Spleen (tissue), 11 donors: Measurements from ENCODE around the gene PSMB5. TPM values are rescaled to one million over a fixed set of nuclear protein-coding genes. Genes with fewer than 3 reads are reported as not detected.

ENCODE experiments used
- DNase-seq: peaks from one replicate; pipeline ENCODE4 v3.0.0-alpha.2; 2020
- H3K27ac ChIP-seq, 8 donors: fragments of 200-600 bp; sonication (generic) in 7 of 8; 1 replicate in 4 of 8; 2 replicates in 4 of 8; pipeline versions ENCODE4 v1.5.0 to v1.8.0; 2016 to 2021; ENCODE audit warnings: inconsistent platforms in 4 of 8, mild to moderate bottlenecking in 4 of 8, moderate library complexity in 1 of 8
- H3K27me3 ChIP-seq, 7 donors: fragments of 200-600 bp; sonication (generic) in 6 of 7; replicated peaks in 1 of 7; 1 replicate in 4 of 7; 2 replicates in 3 of 7; pipeline versions ENCODE4 v1.5.0 to v1.8.0; 2016 to 2021; ENCODE audit warnings: inconsistent platforms in 3 of 7, mild to moderate bottlenecking in 1 of 7
- H3K36me3 ChIP-seq, 6 donors: fragments of 200-600 bp; sonication (generic) in 5 of 6; 1 replicate in 4 of 6; 2 replicates in 2 of 6; pipeline versions ENCODE4 v1.5.0 to v1.8.0; 2016 to 2021; ENCODE audit warnings: inconsistent platforms in 2 of 6
- H3K4me1 ChIP-seq, 6 donors: fragments of 200-600 bp; sonication (generic) in 5 of 6; 1 replicate in 3 of 6; 2 replicates in 3 of 6; pipeline versions ENCODE4 v1.5.0 to v1.8.0; 2016 to 2021; ENCODE audit warnings: inconsistent platforms in 3 of 6
- H3K4me3 ChIP-seq, 8 donors: fragments of 200-600 bp; sonication (generic) in 7 of 8; 1 replicate in 4 of 8; 2 replicates in 4 of 8; pipeline versions ENCODE4 v1.5.0 to v1.8.0; 2016 to 2021; ENCODE audit warnings: inconsistent platforms in 4 of 8, mild to moderate bottlenecking in 4 of 8, moderate library complexity in 2 of 8
- H3K9me3 ChIP-seq, 8 donors: fragments of 200-600 bp; sonication (generic) in 7 of 8; 1 replicate in 4 of 8; 2 replicates in 4 of 8; pipeline versions ENCODE4 v1.5.0 to v1.8.0; 2016 to 2021; ENCODE audit warnings: inconsistent platforms in 4 of 8
- CTCF ChIP-seq, 11 experiments: fragments of 200-600 bp in 7 of 11; fragments of 450-650 bp in 4 of 11; sonication (generic) in 4 of 11; IDR thresholded peaks in 8 of 11; conservative IDR thresholded peaks in 3 of 11; 1 replicate in 7 of 11; 2 replicates in 4 of 11; pipeline versions ENCODE4 v1.4.0 to v1.8.0; 2016 to 2021; ENCODE audit warnings: antibody characterized with exemption in 11 of 11, inconsistent platforms in 4 of 11, mild to moderate bottlenecking in 1 of 11
- POLR2A ChIP-seq, 3 donors: fragments of 450-650 bp; IDR thresholded peaks; one replicate each; pipeline ENCODE4 v1.5.1; 2017; ENCODE audit warnings: antibody characterized with exemption in 3 of 3, mild to moderate bottlenecking in 1 of 3
- POLR2AphosphoS5 ChIP-seq, 3 donors: sonication (generic); formaldehyde crosslinking; IDR thresholded peaks; one replicate each; pipeline ENCODE4 v1.5.1; 2017; ENCODE audit warnings: antibody characterized with exemption in 3 of 3
- WGBS, 5 donors: extraction: QIAGEN DNeasy Blood & Tissue Kit in 3 of 5; methylation state at CpG; one replicate each; pipeline versions ENCODE4 v1.1.5 to v1.1.7; 2013 to 2018; 5-methylcytosine and 5-hydroxymethylcytosine counted together
- intact Hi-C: fragments of 100-400 bp; cut with DNase I; formaldehyde crosslinking; loops from one replicate; pipeline ENCODE4 v1.15.0; 2023; ENCODE audit warnings: low total_unique reads
- polyA plus RNA-seq, 3 donors: library from polyadenylated mRNA; stranded (reverse); fragments of 200-250 nt; gene quantifications; one replicate each; pipeline ENCODE4 v1.2.1, GENCODE V29; 2013
- total RNA-seq, 7 donors: library from RNA; depleted of rRNA in 3 of 7; stranded (reverse); fragments of >200 nt in 3 of 7; fragmentation: NEBNext Ultra II Directional in 4 of 7; extraction: Animal tissue kit (Norgen Biotek cat#: 25700) in 4 of 7; gene quantifications; one replicate each; pipeline versions ENCODE4 v1.1.0 to v1.2.1, GENCODE V29; 2016 to 2021
- donor health status: healthy with polysubstance abuse.
- donor health status: DM: no; HTN: no; CAD: no; lungs with moderate emphysema.
- donor health status: DM: no; HTN: no; CAD: no.
- donor health status: Bipolar disorder and iron deficiency.
- donor health status: healthy.
- donor health status: DM: no; HTN: no; CAD: no.
- donor health status: DM: yes; HTN: yes; CAD: no.

Gene PSMB5
- total and polyA plus RNA-seq, 10 donors: 36.5 to 80.1 (median 55.2) TPM

GRCh38 chr14:23033251-23033727 lies 1.4 kb downstream of the PSMB5 start:
- H3K27ac ChIP-seq: no peak overlapping the region

GRCh38 chr14:23030936-23031335 lies 3.8 kb downstream of the PSMB5 start:
- Histone ChIP-seq H3K27me3 (no peaks in the 10 kb centered on the region), H3K27ac (no peak overlapping the region), H3K36me3 (peaks cover 0 to 76% (median 49%) of the 10 kb centered on the region in 6 donors), H3K4me3 (no peak overlapping the region), H3K9me3 (no peaks in the 10 kb centered on the region), H3K4me1 (peaks cover 13 to 74% (median 44%) of the 10 kb centered on the region in 6 donors)
- DNase-seq: no peak
- intact Hi-C loops: no loop called here
- TF ChIP-seq POLR2A (IDR thresholded peaks at IDR 0.05) (no peak), CTCF (IDR thresholded peaks at IDR 0.05 in 8 of 11, conservative IDR thresholded peaks at IDR 0.05 in 3 of 11) (no peak), POLR2AphosphoS5 (IDR thresholded peaks at IDR 0.05) (no peak)
- whole genome bisulfite sequencing, 5 donors: 92 to 97% (median 96%) methylated on average over 4 of the region's 4 CpGs

More at GRCh38 chr14:23033251-23033727, 1.4 kb downstream of the PSMB5 start:
- peaks cover 0 to 52% (median 37%) of the 10 kb centered on the region in 6 donors for H3K36me3 ChIP-seq
- TF ChIP-seq CTCF (IDR thresholded peaks at IDR 0.05 in 8 of 11, conservative IDR thresholded peaks at IDR 0.05 in 3 of 11): no peak
- no peak for TF ChIP-seq POLR2A (IDR thresholded peaks at IDR 0.05)
- no peak for TF ChIP-seq POLR2AphosphoS5 (IDR thresholded peaks at IDR 0.05)
- no peak for DNase-seq
- H3K27me3 ChIP-seq: no peaks in the 10 kb centered on the region
- intact Hi-C loops: no loop called here
- 86 to 96% (median 92%) methylated on average over 10 of the region's 10 CpGs for WGBS, 5 donors
- peaks cover 13 to 60% (median 40%) of the 10 kb centered on the region in 6 donors for H3K4me1 ChIP-seq
- H3K4me3 ChIP-seq: peak overlapping the region in 6 of 8 donors; percentile 65 to 86 (median 74)
- H3K9me3 ChIP-seq: no peaks in the 10 kb centered on the region

GRCh38 chr14:23028799-23029198 lies 5.9 kb downstream of the PSMB5 start:
- TF ChIP-seq CTCF (IDR thresholded peaks at IDR 0.05 in 8 of 11, conservative IDR thresholded peaks at IDR 0.05 in 3 of 11) (no peak), POLR2AphosphoS5 (IDR thresholded peaks at IDR 0.05) (no peak), POLR2A (IDR thresholded peaks at IDR 0.05) (no peak)
- H3K27me3 ChIP-seq: no peaks in the 10 kb centered on the region
- DNase-seq: no peak
- no peaks in the 10 kb centered on the region for H3K9me3 ChIP-seq
- WGBS, 5 donors: 37 to 70% (median 45%) methylated on average over 2 of the region's 2 CpGs
- intact Hi-C loops: no loop called here
- peaks cover 9 to 71% (median 38%) of the 10 kb centered on the region in 6 donors for H3K4me1 ChIP-seq
- peak overlapping the region in 2 of 8 donors; percentile 17 to 38 for H3K27ac ChIP-seq
- H3K4me3 ChIP-seq: no peak overlapping the region
- H3K36me3 ChIP-seq: peaks cover 0 to 97% (median 59%) of the 10 kb centered on the region in 6 donors

- no peaks in the 10 kb centered on the region for H3K9me3 ChIP-seq
- intact Hi-C loops: no loop called here
- H3K4me3 ChIP-seq: no peak overlapping the region
- H3K27me3 ChIP-seq: no peaks in the 10 kb centered on the region
- TF ChIP-seq CTCF (IDR thresholded peaks at IDR 0.05 in 8 of 11, conservative IDR thresholded peaks at IDR 0.05 in 3 of 11): no peak
- TF ChIP-seq POLR2AphosphoS5 (IDR thresholded peaks at IDR 0.05): peak in 1 of 3 donors; percentile 12
- no peak for TF ChIP-seq POLR2A (IDR thresholded peaks at IDR 0.05)
- peaks cover 0 to 84% (median 35%) of the 10 kb centered on the region in 6 donors for H3K36me3 ChIP-seq
- peaks cover 0 to 55% (median 24%) of the 10 kb centered on the region in 6 donors for H3K4me1 ChIP-seq
- no peak for DNase-seq
- H3K27ac ChIP-seq: peak overlapping the region in 3 of 8 donors; percentile 3 to 37 (median 35)
- 62 to 67% (median 62%) methylated on average over 4 of the region's 4 CpGs for WGBS, 5 donors
Measured at GRCh38 chr14:23025151-23025814, 9.4 kb downstream of the PSMB5 start.
